ENCODE data around the gene ARL2BP.

The ARL2BP gene

GRCh38 chr16:57225978-57226377, 19.1 kb upstream of the ARL2BP start:
- DNase-seq (ENCODE audit: low spot score) = no peak
- Mint-ChIP-seq H3K4me3 (no peak overlapping the region), H3K9me3 (no peaks in the 10 kb centered on the region), H3K27me3 (ENCODE audit: low read depth) (no peaks in the 10 kb centered on the region), H3K36me3 (ENCODE audit: low read depth) (peaks cover 54% of the 10 kb centered on the region), H3K27ac (no peak overlapping the region), H3K4me1 (ENCODE audit: low read depth) (no peaks in the 10 kb centered on the region)

GRCh38 chr16:57226701-57227621, 18.1 kb upstream of the ARL2BP start:
- Mint-ChIP-seq H3K36me3 (ENCODE audit: low read depth) (peaks cover 53% of the 10 kb centered on the region), H3K27me3 (ENCODE audit: low read depth) (no peaks in the 10 kb centered on the region), H3K27ac (no peak overlapping the region), H3K9me3 (no peaks in the 10 kb centered on the region), H3K4me1 (ENCODE audit: low read depth) (no peaks in the 10 kb centered on the region), H3K4me3 (no peak overlapping the region)
- no peak for DNase-seq (ENCODE audit: low spot score)

- Mint-ChIP-seq H3K27me3 (ENCODE audit: low read depth) (no peaks in the 10 kb centered on the region), H3K36me3 (ENCODE audit: low read depth) (peaks cover 51% of the 10 kb centered on the region)
These were observed 16.0 kb upstream of the ARL2BP start for GRCh38 chr16:57229079-57229478.

GRCh38 chr16:57231821-57232350, 13.2 kb upstream of the ARL2BP start:
- H3K36me3 Mint-ChIP-seq (ENCODE audit: low read depth) = peaks cover 62% of the 10 kb centered on the region
- H3K4me1 Mint-ChIP-seq (ENCODE audit: low read depth) = peaks cover 10% of the 10 kb centered on the region
- H3K27me3 Mint-ChIP-seq (ENCODE audit: low read depth) = no peaks in the 10 kb centered on the region
- H3K27ac Mint-ChIP-seq = no peak overlapping the region
- no peak for DNase-seq (ENCODE audit: low spot score)
- no peaks in the 10 kb centered on the region for H3K9me3 Mint-ChIP-seq
- no peak overlapping the region for H3K4me3 Mint-ChIP-seq

More at GRCh38 chr16:57229079-57229478, 16.0 kb upstream of the ARL2BP start:
- no peaks in the 10 kb centered on the region for H3K4me1 Mint-ChIP-seq (ENCODE audit: low read depth)
- DNase-seq (ENCODE audit: low spot score) = no peak
- H3K4me3 Mint-ChIP-seq = no peak overlapping the region
- H3K27ac Mint-ChIP-seq = no peak overlapping the region
- no peaks in the 10 kb centered on the region for H3K9me3 Mint-ChIP-seq

DNA sequence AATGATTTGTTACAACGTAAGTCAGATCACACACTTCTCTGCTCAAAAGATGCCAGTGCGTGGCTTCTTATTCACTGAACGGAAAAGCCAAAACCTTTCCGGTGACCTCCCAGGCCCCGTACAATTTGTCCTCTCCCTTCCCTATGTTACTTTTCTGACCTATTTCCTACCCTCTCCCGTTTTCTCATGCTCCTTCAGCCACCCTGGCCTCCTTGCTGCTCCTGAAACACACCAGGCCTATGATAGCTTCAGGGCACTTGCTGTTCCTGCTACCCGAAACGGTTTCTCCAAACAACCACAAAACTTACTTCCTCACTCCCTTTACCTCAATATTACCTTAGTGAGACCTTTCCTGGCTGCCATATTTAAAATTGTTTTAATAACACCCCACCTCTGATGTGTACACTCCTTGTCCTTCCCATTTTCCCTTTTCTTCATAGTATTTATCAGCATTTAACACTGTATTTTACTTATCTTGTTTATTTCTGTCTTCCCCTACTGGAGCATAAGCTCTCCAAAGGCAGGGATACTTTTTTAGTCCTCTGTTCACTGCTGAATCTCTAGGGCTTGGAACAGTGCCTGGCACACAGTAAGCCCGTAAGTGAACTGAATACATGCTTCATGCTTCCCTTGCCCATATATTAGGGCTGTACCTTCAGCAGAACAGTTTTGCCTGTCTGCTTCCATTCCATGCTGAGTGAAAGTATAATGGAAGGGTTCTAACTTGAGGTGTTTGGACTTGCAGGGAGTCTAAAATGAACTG, 10.9 kb upstream of the ARL2BP start:
- no peak overlapping the region for H3K27ac Mint-ChIP-seq
- H3K4me1 Mint-ChIP-seq (ENCODE audit: low read depth) = peaks cover 10% of the 10 kb centered on the region

DNA sequence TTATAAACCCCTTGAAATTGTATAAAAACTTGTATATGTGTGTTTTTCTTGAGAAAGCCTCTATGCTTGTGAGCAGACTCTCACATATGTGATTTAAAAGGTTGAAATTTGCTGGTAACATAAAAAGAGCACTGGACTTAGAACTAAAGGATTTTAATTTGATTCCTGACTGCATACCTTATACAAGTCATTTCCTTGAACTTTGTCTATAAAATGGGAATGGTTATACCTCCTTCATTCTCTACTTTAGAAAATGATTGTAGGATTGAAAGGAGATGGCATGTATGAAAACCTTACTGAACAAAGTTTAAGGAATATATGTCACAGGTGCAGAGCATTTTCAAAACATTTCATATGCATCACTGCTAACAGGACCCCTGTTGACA, 10.4 kb upstream of the ARL2BP start:
- Mint-ChIP-seq H3K36me3 (ENCODE audit: low read depth) (peaks cover 61% of the 10 kb centered on the region), H3K27ac (no peak overlapping the region), H3K4me1 (ENCODE audit: low read depth) (peaks cover 10% of the 10 kb centered on the region), H3K27me3 (ENCODE audit: low read depth) (no peaks in the 10 kb centered on the region), H3K9me3 (no peaks in the 10 kb centered on the region), H3K4me3 (no peak overlapping the region)
- DNase-seq (ENCODE audit: low spot score) = no peak

More for the DNA sequence above, 10.9 kb upstream of the ARL2BP start:
- Mint-ChIP-seq H3K9me3 (no peaks in the 10 kb centered on the region), H3K4me3 (no peak overlapping the region), H3K36me3 (ENCODE audit: low read depth) (peaks cover 59% of the 10 kb centered on the region), H3K27me3 (ENCODE audit: low read depth) (no peaks in the 10 kb centered on the region)
- no peak for DNase-seq (ENCODE audit: low spot score)

DNA sequence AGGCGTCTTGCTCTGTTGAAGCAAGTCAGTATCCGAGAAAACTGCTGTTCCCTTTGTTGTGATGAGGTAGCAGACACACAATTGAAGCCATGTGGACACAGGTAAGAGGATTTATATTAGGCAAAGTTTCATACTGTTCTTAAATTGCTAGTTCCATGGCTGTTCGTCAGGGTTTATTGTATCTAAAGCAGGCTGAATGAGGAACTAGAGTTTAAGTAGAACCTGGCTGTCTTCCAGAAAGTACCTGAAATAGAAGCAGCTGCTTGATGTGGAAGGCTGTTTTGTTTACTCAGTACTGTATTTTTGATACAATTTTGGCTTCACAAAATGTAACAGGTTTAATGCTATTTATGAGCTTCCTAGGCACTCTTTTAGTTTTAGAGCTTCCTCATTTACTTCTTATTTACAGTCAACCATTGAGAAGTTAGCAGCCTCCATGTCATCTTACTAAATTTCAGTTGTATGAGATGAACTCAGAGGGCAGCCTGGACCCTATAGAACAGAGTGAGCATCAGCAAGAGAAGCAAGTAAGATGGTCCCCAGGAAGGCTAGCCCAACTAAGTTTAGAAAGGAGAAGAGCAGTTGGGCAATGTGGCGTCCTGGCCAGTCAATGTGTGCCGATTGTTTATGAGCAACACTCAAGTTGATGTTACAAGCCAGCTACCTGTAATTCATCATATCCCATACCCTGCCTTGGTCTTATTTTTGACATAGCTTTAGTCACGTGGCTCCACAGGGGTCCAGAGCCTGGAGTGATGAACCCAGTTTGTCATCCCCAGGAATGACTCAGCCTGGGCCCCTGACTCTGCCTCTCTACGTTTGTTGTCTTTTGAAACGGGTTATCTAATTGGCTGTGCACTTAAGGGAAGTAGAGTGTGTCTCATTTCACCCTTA, 9.7 kb upstream of the ARL2BP start:
- Mint-ChIP-seq H3K9me3 (no peaks in the 10 kb centered on the region), H3K27ac (no peak overlapping the region), H3K27me3 (ENCODE audit: low read depth) (no peaks in the 10 kb centered on the region), H3K36me3 (ENCODE audit: low read depth) (peaks cover 57% of the 10 kb centered on the region), H3K4me3 (no peak overlapping the region), H3K4me1 (ENCODE audit: low read depth) (peaks cover 10% of the 10 kb centered on the region)
- peak; percentile 22 for DNase-seq (ENCODE audit: low spot score)

DNA sequence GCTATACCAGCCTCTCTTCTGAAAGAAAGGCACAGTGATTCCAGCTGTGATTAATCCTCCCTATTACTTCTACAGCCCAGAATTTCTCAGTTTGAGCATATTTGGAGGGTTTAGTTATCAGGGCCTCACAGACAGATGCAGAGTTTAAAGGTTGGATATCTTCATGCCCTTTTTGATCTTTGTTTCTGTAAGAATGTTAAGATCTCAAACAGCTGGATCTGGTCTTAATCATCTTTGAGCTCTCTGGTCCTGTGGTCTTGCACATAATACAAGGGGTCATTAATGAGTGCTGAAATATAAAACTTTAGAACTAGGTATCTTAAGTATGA, 9.1 kb upstream of the ARL2BP start:
- Mint-ChIP-seq H3K4me1 (ENCODE audit: low read depth) (peaks cover 12% of the 10 kb centered on the region), H3K27me3 (ENCODE audit: low read depth) (no peaks in the 10 kb centered on the region), H3K4me3 (no peak overlapping the region), H3K27ac (no peak overlapping the region), H3K9me3 (no peaks in the 10 kb centered on the region), H3K36me3 (ENCODE audit: low read depth) (peaks cover 53% of the 10 kb centered on the region)
- DNase-seq (ENCODE audit: low spot score) = no peak

DNA sequence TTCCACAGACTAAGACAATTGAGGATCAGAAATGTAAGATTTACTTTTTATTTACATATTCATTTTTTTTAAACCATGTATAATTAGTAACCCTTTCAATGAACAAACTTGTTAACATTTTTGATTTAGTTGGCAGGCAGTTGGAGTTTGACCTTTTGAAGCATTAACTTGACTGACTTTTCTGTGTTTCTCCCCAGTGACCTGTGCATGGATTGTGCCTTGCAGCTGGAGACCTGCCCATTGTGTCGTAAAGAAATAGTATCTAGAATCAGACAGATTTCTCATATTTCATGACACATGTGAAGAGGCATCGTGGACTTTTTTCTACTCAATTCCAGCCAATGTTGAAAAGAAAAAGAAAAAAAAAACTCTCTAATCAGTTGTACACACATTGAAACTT, 6.4 kb upstream of the ARL2BP start:
- H3K9me3 Mint-ChIP-seq = no peaks in the 10 kb centered on the region
- H3K36me3 Mint-ChIP-seq (ENCODE audit: low read depth) = peaks cover 38% of the 10 kb centered on the region
- no peaks in the 10 kb centered on the region for H3K27me3 Mint-ChIP-seq (ENCODE audit: low read depth)
- DNase-seq (ENCODE audit: low spot score) = no peak
- no peak overlapping the region for H3K4me3 Mint-ChIP-seq
- no peak overlapping the region for H3K27ac Mint-ChIP-seq
- H3K4me1 Mint-ChIP-seq (ENCODE audit: low read depth) = peaks cover 16% of the 10 kb centered on the region

- H3K27ac Mint-ChIP-seq = no peak overlapping the region
- H3K27me3 Mint-ChIP-seq (ENCODE audit: low read depth) = no peaks in the 10 kb centered on the region
- no peak for DNase-seq (ENCODE audit: low spot score)
- peaks cover 34% of the 10 kb centered on the region for H3K36me3 Mint-ChIP-seq (ENCODE audit: low read depth)
- peaks cover 19% of the 10 kb centered on the region for H3K4me1 Mint-ChIP-seq (ENCODE audit: low read depth)
- no peaks in the 10 kb centered on the region for H3K9me3 Mint-ChIP-seq
- no peak overlapping the region for H3K4me3 Mint-ChIP-seq
These were observed 6.0 kb upstream of the ARL2BP start for GRCh38 chr16:57239107-57239506.

- Mint-ChIP-seq H3K9me3 (no peaks in the 10 kb centered on the region), H3K4me3 (no peak overlapping the region), H3K36me3 (ENCODE audit: low read depth) (peaks cover 21% of the 10 kb centered on the region), H3K4me1 (ENCODE audit: low read depth) (peaks cover 24% of the 10 kb centered on the region), H3K27ac (no peak overlapping the region), H3K27me3 (ENCODE audit: low read depth) (no peaks in the 10 kb centered on the region)
- no peak for DNase-seq (ENCODE audit: low spot score)
These were observed 4.2 kb upstream of the ARL2BP start for GRCh38 chr16:57240851-57241250.

GRCh38 chr16:57242650-57243049, 2.4 kb upstream of the ARL2BP start:
- H3K4me3 Mint-ChIP-seq = no peak overlapping the region
- no peaks in the 10 kb centered on the region for H3K27me3 Mint-ChIP-seq (ENCODE audit: low read depth)
- H3K4me1 Mint-ChIP-seq (ENCODE audit: low read depth) = peaks cover 25% of the 10 kb centered on the region
- H3K36me3 Mint-ChIP-seq (ENCODE audit: low read depth) = peaks cover 17% of the 10 kb centered on the region
- DNase-seq (ENCODE audit: low spot score) = no peak
- no peak overlapping the region for H3K27ac Mint-ChIP-seq
- no peaks in the 10 kb centered on the region for H3K9me3 Mint-ChIP-seq

DNA sequence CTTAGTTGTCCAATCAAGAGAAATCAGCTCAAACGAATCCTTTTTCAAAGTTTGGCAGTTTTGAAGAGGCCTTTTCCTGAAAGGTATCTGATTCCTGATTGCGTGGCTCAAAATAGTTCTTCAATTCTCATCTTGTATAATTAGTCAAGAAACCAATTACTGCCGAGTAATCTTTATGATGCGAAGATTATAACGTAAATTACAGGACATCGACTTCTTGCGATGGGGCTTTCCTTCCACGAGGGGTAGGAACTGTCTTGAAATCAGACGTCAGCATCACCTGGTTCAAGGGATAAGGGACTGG, 644 bp upstream of the ARL2BP start:
- H3K27me3 Mint-ChIP-seq (ENCODE audit: low read depth) = no peaks in the 10 kb centered on the region
- H3K4me3 Mint-ChIP-seq = peak overlapping the region; percentile 95
- H3K27ac Mint-ChIP-seq = peak overlapping the region; percentile 94
- H3K4me1 Mint-ChIP-seq (ENCODE audit: low read depth) = peaks cover 25% of the 10 kb centered on the region
- no peaks in the 10 kb centered on the region for H3K9me3 Mint-ChIP-seq
- H3K36me3 Mint-ChIP-seq (ENCODE audit: low read depth) = peaks cover 12% of the 10 kb centered on the region
- DNase-seq (ENCODE audit: low spot score) = no peak

Data from T-helper 2 cell treated with Interferon-gamma antibody and Interleukin-4, amounts not matched to agents 5 μg/mL and 100 μg/mL, for 36 hours (primary cell).